Measurements from ENCODE around the gene ZNF516.

Gene ZNF516

GRCh38 chr18:76468345-76469304, 26.4 kb downstream of the ZNF516 start:
- DNase-seq: no peak

- no peak for DNase-seq
Measured at GRCh38 chr18:76467371-76468190, 27.5 kb downstream of the ZNF516 start.

GRCh38 chr18:76466410-76466991, 28.5 kb downstream of the ZNF516 start:
- DNase-seq: no peak

- no peak for DNase-seq
Measured at GRCh38 chr18:76465630-76466409, 29.2 kb downstream of the ZNF516 start.

GRCh38 chr18:76464281-76465259, 30.5 kb downstream of the ZNF516 start:
- no peak for DNase-seq

- no peak for DNase-seq
Measured at GRCh38 chr18:76463872-76464271, 31.2 kb downstream of the ZNF516 start.

- DNase-seq: no peak
Measured at GRCh38 chr18:76463358-76463757, 31.7 kb downstream of the ZNF516 start.

- DNase-seq: no peak
Measured at GRCh38 chr18:76462326-76462694, 32.7 kb downstream of the ZNF516 start.

- no peak for DNase-seq
Measured at GRCh38 chr18:76461692-76462325, 33.2 kb downstream of the ZNF516 start.

GRCh38 chr18:76461148-76461547, 33.9 kb downstream of the ZNF516 start:
- no peak for DNase-seq

- DNase-seq: no peak
Measured at GRCh38 chr18:76460482-76460881, 34.6 kb downstream of the ZNF516 start.

- peak; percentile 52 for DNase-seq
Measured at GRCh38 chr18:76459687-76460350, 35.2 kb downstream of the ZNF516 start.

- no peak for DNase-seq
Measured at GRCh38 chr18:76459312-76459686, 35.7 kb downstream of the ZNF516 start.

GRCh38 chr18:76458522-76459311, 36.3 kb downstream of the ZNF516 start:
- DNase-seq: peak; percentile 15

GRCh38 chr18:76457957-76458356, 37.1 kb downstream of the ZNF516 start:
- DNase-seq: no peak

GRCh38 chr18:76457475-76457874, 37.6 kb downstream of the ZNF516 start:
- peak; percentile 10 for DNase-seq

GRCh38 chr18:76456823-76457222, 38.2 kb downstream of the ZNF516 start:
- DNase-seq: peak; percentile 5

- peak; percentile 11 for DNase-seq
Measured at GRCh38 chr18:76456018-76456750, 38.9 kb downstream of the ZNF516 start.
